B cell (primary cell): ENCODE measurements around the gene PRSS36. TPM values are rescaled to one million over a fixed set of nuclear protein-coding genes. Genes with fewer than 3 reads are reported as not detected.

Source experiments
- ATAC-seq: fragments of 200-7000 bp; cut with Tn5 transposase; one replicate; pipeline ENCODE4 v1.10.0; 2021; ENCODE audit warnings: low read depth, mild to moderate bottlenecking, moderate number of reproducible peaks, moderate library complexity
- CTCF ChIA-PET: fragments of 350-600 bp; sonication (Branson Sonifier 250); formaldehyde crosslinking; loops from one replicate; lab custom pipeline; 2021; ENCODE audit warnings: antibody characterized with exemption, inconsistent platforms; lab: Charles Lee
- POLR2A ChIA-PET: fragments of 350-600 bp; sonication (Branson Sonifier 250); formaldehyde crosslinking; loops from one replicate; lab custom pipeline; 2021; ENCODE audit warnings: antibody characterized with exemption; lab: Charles Lee
- DNase-seq: peaks from one replicate; pipeline ENCODE4 v3.0.0; 2013
- H2AFZ ChIP-seq: 2 replicates; pipeline ENCODE4 v1.6.1; 2012; ENCODE audit warnings: mild to moderate bottlenecking, low read depth, low read length; ENCODE audit not compliant: insufficient read depth, poor library complexity, severe bottlenecking
- H3K27ac ChIP-seq, 2 donors: 1 replicate in 1 of 2; 2 replicates in 1 of 2; pipeline ENCODE4 v1.5.1; 2012 to 2013; ENCODE audit warnings: low read length in 2 of 2, mild to moderate bottlenecking in 2 of 2, moderate library complexity in 1 of 2
- H3K27me3 ChIP-seq, 4 experiments: fragments of 200-600 bp in 1 of 4; sonication (generic) in 1 of 4; replicated peaks in 1 of 4; 1 replicate in 2 of 4; 2 replicates in 2 of 4; pipeline versions ENCODE4 v1.6.1 to v1.7.0; 2013 to 2016; ENCODE audit warnings: low read length in 3 of 4, mild to moderate bottlenecking in 2 of 4, mixed read lengths in 1 of 4, moderate library complexity in 1 of 4; ENCODE audit not compliant: insufficient read depth in 4 of 4, control insufficient read depth in 3 of 4; ENCODE audit errors: control extremely low read depth in 1 of 4
- H3K36me3 ChIP-seq, 2 experiments: replicated peaks in 1 of 2; 1 replicate in 1 of 2; 2 replicates in 1 of 2; pipeline versions ENCODE4 v1.6.1 to v1.7.1; 2013; ENCODE audit warnings: low read length in 1 of 2; ENCODE audit not compliant: insufficient read depth in 2 of 2, control insufficient read depth in 1 of 2; ENCODE audit errors: control extremely low read depth in 1 of 2, extremely low read depth in 1 of 2
- H3K4me1 ChIP-seq, 2 donors: fragments of 200-600 bp in 1 of 2; sonication (generic) in 1 of 2; 1 replicate in 1 of 2; 2 replicates in 1 of 2; pipeline versions ENCODE4 v1.5.1 to v1.6.1; 2013 to 2017; ENCODE audit warnings: low read length in 2 of 2; ENCODE audit not compliant: control insufficient read depth in 2 of 2, insufficient read depth in 2 of 2
- H3K4me2 ChIP-seq: replicated peaks from 2 replicates; pipeline ENCODE3; 2012; ENCODE audit warnings: mild to moderate bottlenecking, low read depth, low read length; ENCODE audit not compliant: poor library complexity, severe bottlenecking
- H3K4me3 ChIP-seq, 5 experiments: fragments of 200-600 bp in 1 of 5; sonication (generic) in 1 of 5; 1 replicate in 3 of 5; 2 replicates in 2 of 5; pipeline versions ENCODE4 v1.5.1 to v1.7.0; 2011 to 2016; ENCODE audit warnings: low read length in 4 of 5, mild to moderate bottlenecking in 4 of 5, low read depth in 2 of 5, control low read depth in 1 of 5, moderate library complexity in 1 of 5; ENCODE audit not compliant: insufficient read depth in 1 of 5; ENCODE audit errors: control extremely low read depth in 1 of 5, extremely low read depth in 1 of 5
- H3K79me2 ChIP-seq: fragments of 200-600 bp; sonication (generic); one replicate; pipeline ENCODE4 v1.6.0; 2016; ENCODE audit warnings: low read length; ENCODE audit not compliant: control insufficient read depth, insufficient read depth
- H3K9ac ChIP-seq: fragments of 200-600 bp; sonication (generic); 2 replicates; pipeline ENCODE4 v1.6.1; 2017; ENCODE audit warnings: mild to moderate bottlenecking, low read length, moderate library complexity
- H3K9me3 ChIP-seq, 3 donors: one replicate each; pipeline versions ENCODE4 v1.6.1 to v1.7.1; 2013; ENCODE audit warnings: low read length in 2 of 3; ENCODE audit not compliant: control insufficient read depth in 2 of 3, insufficient read depth in 1 of 3; ENCODE audit errors: control extremely low read depth in 1 of 3
- H4K20me1 ChIP-seq: 2 replicates; pipeline ENCODE4 v1.6.0; 2012; ENCODE audit warnings: mild to moderate bottlenecking, low read length; ENCODE audit not compliant: insufficient read depth, control insufficient read depth, poor library complexity, severe bottlenecking
- H3K27ac Mint-ChIP-seq: one replicate; pipeline ENCODE4 v1.8.0; 2021; ENCODE audit warnings: mixed read lengths
- H3K27me3 Mint-ChIP-seq: one replicate; pipeline ENCODE4 v1.8.0; 2021; ENCODE audit warnings: mixed read lengths
- H3K4me1 Mint-ChIP-seq: one replicate; pipeline ENCODE4 v1.8.0; 2021; ENCODE audit warnings: mixed read lengths
- H3K4me3 Mint-ChIP-seq: one replicate; pipeline ENCODE4 v1.8.0; 2021; ENCODE audit warnings: mixed read lengths
- H3K9me3 Mint-ChIP-seq: one replicate; pipeline ENCODE4 v1.8.0; 2022; ENCODE audit warnings: mixed read lengths; ENCODE audit not compliant: insufficient read depth
- CTCF ChIP-seq: fragments of 200-600 bp; IDR thresholded peaks from one replicate; pipeline ENCODE4 v1.8.0; 2022; ENCODE audit warnings: antibody characterized with exemption, mild to moderate bottlenecking
- EZH2 ChIP-seq: IDR thresholded peaks from 2 replicates; pipeline ENCODE4 v1.6.1; 2012; ENCODE audit warnings: borderline replicate concordance, low read depth, mild to moderate bottlenecking, moderate library complexity, low read length; ENCODE audit not compliant: insufficient read depth, poor library complexity, severe bottlenecking
- WGBS: methylation state at CpG from one replicate; pipeline ENCODE4 v1.1.5; 2013; ENCODE audit warnings: missing lambda C conversion rate; ENCODE audit not compliant: insufficient coverage; 5-methylcytosine and 5-hydroxymethylcytosine counted together
- intact Hi-C: fragments of 100-400 bp; cut with micrococcal nuclease; formaldehyde crosslinking; loops from one replicate; pipeline ENCODE4 v1.10.0; 2022
- polyA plus RNA-seq: library from polyadenylated mRNA; depleted of rRNA; stranded (reverse); fragments of >200 nt; gene quantifications from 2 replicates; pipeline ENCODE4 v1.2.3, GENCODE V29; 2012
- total RNA-seq, 2 donors: library from RNA; stranded (reverse); fragments of 120-200 nt in 1 of 2; gene quantifications; 1 replicate in 1 of 2; 2 replicates in 1 of 2; pipeline versions ENCODE4 v1.2.3 to v1.2.4, GENCODE V29; 2013 to 2022

Gene PRSS36
- total and polyA plus RNA-seq, 2 donors (not counting 1 experiment from before 2014, with no cell fraction given), result 1.0 to 1.6 TPM

GRCh38 chr16:31108035-31108793, 41.7 kb downstream of the PRSS36 start, which contains the start of gene BCKDK:
Gene BCKDK (plus strand): TSS chr16:31108386. CDS start chr16:31109224, 838 bp downstream.
- H3K27ac ChIP-seq, result peak within 1 kb of the TSS in 1 of 2 donors; percentile 72
- H3K4me1 ChIP-seq, result peaks cover 7 to 18% of the 10 kb centered on the region in 2 donors
- peak within 1 kb of the TSS; percentile 41 to 82 (median 78) for H3K4me3 ChIP-seq
- peaks cover 21% of the 10 kb centered on the region for H3K4me1 Mint-ChIP-seq
- TF ChIP-seq EZH2, result no peak
- TF ChIP-seq CTCF, result no peak
- H2AFZ ChIP-seq, result peak within 1 kb of the TSS; percentile 92
- H3K9me3 Mint-ChIP-seq, result no peaks in the 10 kb centered on the region
- ChIA-PET POLR2A (interaction anchor here (0.7 to 1.1 kb wide), 2 partner anchors 10 to 75 kb away, joined by 3 to 4 read pairs; partner anchors contain the start of genes KAT8 and STX4), CTCF (interaction anchor here (1.0 to 1.2 kb wide), 3 partner anchors 9 to 34 kb away, joined by 3 to 4 read pairs (median 3); partner anchors contain the start of gene KAT8)
- peak within 1 kb of the TSS; percentile 82 for H3K27ac Mint-ChIP-seq
- H3K4me2 ChIP-seq, result peak within 1 kb of the TSS; percentile 100
- intact Hi-C loops, result loop anchor here (2.0 to 10.0 kb wide), 5 partner anchors 13 to 77 kb away; partner anchors contain the start of genes FUS, STX4, VKORC1 and ZNF646
- H3K27me3 Mint-ChIP-seq, result no peaks in the 10 kb centered on the region
- peaks cover 10% of the 10 kb centered on the region for H3K79me2 ChIP-seq
- H3K4me3 Mint-ChIP-seq, result peak within 1 kb of the TSS; percentile 91
- DNase-seq (peak; percentile 74), ATAC-seq (peak; percentile 77)
- H3K9ac ChIP-seq, result peak within 1 kb of the TSS; percentile 89
- peaks cover 5% of the 10 kb centered on the region for H4K20me1 ChIP-seq
- H3K9me3 ChIP-seq, result no peaks in the 10 kb centered on the region
- no peaks in the 10 kb centered on the region for H3K27me3 ChIP-seq
- WGBS, result 5% methylated on average over 67 of the region's 68 CpGs
- peaks cover 0 to 31% of the 10 kb centered on the region in 2 experiments for H3K36me3 ChIP-seq
